GM19324 (cell line): ENCODE measurements around the gene TAL1.

Experiments used
- ATAC-seq: cut with Tn5 transposase; IDR thresholded peaks from one replicate; pipeline ENCODE4 v1.9.1; 2021; ENCODE audit warnings: mild to moderate bottlenecking, moderate library complexity; ENCODE audit not compliant: unreplicated experiment, low FRiP score

Gene TAL1

DNA sequence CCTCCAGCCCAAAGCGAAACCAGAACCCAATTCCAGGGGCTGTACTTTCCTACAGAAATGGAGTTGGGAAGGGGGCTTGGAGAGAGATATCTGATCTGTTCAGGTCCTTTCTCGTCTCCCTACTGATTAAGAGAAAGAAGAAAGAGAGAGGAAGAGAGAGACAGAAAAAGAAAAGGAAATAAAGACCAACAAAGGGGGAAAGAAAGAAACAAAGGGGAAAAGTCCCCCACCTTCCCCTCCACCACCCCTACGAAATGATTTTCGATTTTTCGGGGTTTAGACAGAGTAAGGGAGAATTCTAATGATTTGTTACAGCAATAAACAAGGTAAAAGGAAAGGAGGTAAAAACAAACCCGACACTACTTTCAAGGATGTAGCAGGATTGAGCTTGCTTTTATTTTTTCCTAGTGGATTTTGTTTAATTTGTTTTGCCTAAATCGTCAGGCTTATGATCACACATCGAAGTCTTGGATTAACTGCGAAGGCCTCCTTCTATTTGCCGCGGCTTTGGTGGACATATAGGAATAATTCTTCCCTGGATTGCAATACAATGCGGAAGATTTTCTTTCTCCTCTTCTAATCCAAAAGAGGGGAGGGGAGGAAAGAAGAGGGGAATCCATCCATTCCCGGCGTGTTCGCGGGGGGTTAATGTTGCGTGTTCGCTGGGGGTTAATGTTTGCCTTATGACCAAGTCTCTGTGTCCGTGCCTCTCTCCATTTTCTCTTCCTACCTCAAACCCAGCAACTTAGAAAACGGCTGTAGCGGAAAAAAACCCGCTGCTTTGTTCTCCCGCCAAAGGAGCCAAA is 1.9 kb downstream of the TAL1 start:
- no peak for ATAC-seq

DNA sequence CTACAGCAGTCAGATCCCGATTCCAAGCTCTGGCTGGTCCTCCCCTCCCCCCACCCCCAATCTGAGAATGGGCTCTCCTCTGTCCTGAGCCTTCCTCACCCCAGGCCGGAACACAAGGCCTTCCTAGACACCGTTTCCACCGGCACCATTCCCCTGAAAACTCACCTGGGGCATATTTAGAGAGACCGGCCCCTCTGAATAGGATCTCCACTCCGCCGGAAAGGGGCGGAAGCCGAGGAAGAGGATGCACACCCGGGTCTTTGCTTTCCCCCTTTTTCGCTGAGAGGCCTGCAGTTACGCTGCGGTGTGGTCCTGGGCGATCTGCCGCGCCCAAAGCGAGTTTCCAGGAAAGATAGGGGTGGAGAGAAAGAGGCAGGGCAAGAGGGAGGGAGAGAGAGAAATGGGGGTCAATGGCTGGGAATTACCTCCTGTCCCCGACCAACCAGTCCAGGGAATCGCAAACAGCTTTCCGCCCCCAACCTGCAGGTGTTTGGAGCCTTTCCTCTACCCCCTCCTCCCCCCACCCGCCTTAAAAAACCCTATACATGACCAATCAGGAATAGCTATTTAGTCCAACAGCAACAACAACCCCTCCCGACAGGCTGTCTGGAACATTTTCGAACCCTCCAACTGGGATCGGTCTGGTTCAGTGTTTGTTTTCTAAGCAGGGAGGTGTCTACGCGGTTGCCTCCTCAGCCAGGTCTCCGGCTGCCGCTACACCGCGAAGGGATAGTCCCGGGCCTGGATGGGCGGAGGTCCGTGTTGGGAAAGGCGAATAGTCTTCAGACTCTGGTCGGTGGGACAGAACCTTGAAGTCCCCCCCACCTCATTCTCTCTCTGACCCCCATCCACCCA is 2.8 kb downstream of the TAL1 start:
- ATAC-seq, result no peak

DNA sequence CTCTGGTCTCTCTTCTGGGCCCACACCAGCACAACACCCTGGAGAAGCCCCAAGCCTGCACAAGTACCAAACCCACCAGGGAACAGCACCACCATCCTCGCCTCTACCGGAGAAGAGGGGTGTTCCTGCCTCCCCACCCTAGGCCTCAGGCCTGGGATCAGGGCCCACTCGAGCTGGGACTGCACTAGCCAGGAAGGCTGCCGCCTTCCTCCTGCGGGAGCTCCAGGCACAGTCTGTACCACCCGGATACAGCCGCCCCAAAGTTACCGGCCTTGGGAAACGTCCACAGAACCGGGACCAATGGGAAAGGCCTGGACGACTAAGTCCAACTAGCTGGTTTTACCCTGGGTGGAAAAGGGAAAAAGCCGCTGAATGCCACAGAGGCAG is 3.4 kb downstream of the TAL1 start:
- ATAC-seq, result no peak

DNA sequence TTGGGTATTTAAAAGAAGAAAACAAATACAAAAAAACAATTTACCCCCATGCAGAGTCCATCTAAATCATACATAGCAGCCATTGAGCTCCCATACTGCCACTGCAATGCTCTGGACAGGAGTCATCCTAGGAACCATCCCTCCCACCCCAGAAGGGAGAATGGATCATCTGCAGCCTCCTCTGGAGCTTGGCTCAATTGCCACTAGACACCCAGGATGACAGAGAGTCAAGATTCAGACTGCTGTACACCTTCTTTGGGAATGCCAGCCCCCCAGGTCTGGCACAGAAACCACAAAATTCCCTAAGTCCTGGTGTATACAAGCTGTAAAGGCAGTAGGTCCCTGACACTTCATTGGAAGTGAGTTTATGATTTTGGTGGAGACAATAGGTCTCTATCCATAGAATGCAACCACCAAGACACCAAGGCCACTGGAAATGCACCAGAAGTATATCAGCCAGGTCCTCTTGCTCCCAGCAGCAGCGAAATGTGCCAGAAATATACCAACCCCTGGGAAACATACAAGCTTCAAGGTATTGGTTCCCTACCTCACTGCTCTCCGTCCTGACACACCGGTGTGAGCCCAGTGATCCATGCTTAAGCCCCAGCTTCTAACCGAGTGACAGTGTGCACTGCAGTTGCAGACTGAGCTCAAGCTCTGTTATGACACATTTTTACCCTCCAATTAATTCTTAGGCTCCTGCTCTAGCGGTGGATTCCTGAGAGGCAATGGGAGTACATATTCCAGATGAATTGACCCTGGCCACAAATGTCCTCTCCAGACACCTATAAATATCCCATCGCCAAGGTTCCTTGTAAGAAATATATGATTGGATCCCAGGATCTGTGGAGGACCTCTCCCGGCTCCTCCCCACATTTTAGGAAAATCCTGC is 4.4 kb downstream of the TAL1 start:
- no peak for ATAC-seq

DNA sequence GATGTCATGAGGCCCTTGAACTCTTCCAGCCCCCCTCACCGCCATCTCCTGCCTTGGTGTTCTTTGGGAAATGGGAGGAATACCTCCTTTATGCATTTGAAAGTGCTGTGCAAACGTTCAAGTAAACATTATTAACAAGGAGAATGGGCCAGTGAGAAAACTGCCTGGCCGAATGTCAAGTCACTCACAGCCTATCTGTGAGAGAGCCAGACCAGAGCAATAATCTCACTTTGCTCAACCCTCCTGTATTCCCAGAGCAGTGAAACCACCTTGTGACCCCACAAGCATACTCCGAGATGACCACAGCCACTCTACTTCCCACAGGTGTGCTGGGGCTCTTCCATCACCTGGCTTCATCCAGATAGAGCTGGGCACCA is 5.2 kb downstream of the TAL1 start:
- ATAC-seq, result no peak

DNA sequence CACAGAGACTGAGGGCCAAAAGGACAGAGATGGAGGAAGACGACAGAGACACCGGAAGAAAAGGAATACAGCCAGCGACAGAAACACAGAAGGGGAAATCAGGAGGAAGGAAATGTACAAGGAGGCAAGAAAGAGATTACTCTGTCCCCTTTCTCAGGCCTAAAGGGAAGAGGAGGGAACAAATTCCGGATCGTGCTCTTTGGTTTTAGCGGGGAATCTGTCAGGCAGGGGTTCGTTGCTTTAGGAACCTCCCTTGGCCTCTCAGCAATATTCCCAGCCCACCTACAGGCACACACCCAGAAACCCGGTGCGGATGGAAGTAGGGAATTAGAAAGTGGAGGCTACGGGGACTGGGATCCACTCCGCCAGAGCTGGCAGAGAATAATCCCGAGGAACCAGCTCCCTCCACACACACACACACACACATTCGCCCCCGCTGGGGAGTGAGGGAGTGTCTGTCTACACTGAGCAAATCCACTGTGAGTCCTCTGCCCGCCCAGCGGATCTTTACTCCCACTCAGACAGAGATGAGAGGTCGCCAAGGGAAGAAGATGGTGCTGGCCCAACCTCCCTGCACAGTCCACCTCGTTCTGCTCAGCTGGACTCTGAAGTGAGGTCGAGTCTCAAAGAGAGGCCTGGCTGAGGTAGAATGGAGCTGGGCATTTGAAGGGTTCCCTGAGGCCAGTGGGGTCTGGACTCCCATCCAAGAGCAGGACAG is 5.7 kb downstream of the TAL1 start:
- ATAC-seq, result no peak

DNA sequence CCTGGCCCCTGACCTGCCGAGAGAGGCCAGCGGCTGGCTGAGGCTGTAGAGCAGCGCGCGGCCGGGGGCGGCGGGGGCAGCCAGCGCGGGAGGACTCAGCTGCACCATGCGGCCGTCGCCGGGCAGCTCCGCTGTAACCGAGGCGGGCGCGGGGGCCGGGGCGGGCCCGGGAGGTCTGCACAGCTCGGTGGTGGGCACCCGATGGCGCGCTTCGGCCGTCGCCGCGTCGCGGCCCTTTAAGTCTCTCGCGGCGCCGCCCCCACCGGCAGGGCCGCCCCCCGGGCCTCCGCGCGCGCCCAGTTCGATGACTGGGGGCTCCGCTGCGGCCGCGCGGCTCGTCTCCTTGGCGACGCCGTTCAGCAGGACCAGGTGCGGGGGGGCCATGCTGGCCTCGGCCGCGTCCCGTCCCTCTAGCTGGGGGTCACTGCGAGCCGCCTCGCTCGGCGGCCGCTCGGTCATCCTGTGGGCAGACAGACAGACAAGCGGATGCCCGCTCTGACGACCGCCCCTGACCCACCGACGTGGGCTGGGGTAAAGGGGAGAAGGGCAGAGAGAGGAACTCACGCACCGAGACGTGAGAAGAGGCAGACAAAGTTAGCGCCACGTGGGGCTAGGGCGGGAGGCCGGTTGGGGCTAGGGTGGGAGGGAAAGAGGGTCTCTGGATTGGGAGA is 6.5 kb downstream of the TAL1 start:
- ATAC-seq, result no peak

DNA sequence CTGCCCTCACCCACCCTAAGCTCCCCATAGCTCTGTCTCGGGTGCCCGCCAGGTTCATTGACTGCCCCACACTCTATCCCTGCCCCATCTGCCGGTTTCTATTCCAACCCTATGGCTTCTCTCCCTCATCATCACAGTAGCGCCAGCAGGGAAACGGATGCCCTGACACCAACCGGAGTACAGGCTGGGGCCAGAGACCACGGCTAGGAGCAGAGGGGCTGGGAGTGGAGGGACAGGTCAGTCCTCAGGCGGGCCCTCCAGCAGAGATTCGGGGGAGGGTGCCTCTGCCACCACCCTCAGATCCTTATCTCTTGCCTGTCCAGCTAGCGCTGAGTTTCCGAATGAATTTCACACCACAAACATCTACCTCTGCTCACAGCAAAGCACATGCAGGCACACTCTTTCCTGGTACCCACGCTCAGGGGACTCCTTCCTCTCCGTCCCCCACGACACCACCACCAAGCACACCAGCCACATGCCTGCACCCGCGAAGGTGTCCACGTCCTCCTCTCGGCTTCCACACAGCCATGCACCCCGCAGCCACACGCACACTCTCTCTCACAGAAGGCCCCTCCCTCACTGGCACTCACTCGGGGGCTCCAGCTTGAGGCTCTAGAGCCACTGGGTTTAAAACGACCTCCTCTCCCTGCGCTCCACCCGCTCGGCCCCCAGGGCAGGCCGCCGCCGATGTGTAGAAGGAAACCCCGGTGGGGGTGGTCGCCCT is 7.2 kb downstream of the TAL1 start:
- no peak for ATAC-seq

DNA sequence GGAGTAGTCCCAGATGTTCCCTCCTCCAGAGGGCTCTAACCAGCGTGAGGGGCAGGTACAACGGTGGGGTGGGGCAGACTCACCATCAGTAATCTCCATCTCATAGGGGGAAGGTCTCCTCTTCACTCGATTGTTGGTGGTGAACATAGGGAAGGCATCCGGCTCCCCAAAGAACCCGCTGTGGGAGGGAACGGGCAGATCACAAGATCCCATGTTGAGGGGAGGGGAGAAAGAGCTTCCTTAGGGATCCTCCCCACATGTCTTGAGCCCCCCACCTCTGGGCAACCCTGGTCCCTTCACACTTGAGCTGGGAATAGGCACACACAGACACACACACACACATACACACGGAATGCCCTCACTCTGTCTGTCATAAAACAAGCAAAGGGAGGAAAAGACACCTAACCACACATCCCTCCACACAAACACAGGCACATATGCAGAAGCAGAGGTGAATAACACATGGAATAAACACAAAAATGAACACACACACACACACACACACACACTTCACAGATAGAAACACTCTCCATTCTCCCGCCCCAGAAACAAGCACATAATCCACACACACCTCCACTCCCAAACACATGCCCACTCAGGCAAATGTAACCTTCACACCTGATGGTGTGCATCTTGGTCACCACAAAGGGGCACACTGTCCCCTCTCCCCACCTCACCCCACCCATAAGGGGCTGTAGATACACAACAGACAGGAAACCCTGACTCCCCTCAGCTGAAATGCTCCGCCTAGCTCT is 7.9 kb downstream of the TAL1 start:
- ATAC-seq, result no peak

DNA sequence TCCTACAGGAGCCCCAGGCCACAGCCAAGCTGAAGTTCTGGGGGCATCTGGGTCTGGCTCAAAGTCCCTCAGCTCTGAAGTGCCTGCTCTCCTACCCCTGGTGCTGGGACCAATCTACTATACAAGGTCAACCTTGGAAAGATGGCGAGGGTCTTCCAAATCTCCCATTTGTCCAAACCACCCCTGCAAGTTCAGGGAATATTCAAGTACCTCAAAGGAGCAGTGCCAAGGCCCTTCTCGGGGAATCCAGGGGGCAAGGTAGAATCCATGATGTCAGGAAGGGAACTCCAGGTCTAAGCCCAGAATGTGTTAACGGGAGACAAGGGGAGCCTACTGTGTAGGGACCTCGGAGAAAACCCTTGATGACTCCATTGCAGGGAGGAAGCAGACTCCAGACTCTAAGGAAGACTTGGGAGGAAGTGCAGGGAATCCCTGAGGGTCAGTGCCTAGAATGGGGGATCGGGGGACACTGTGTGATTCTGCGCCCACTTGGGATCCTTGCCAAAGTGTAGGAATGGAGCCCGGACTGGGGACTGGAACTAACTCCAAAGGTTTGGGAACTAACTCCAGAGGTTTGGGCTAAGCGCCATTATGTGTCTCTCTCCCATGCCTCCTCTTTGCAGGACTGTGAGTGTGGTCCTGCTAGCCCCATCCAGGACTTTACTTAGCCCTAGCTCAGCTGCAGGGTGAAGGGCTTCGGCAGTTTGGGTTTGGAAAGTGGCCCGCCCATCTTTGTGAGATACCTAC is 8.7 kb downstream of the TAL1 start:
- ATAC-seq, result no peak

DNA sequence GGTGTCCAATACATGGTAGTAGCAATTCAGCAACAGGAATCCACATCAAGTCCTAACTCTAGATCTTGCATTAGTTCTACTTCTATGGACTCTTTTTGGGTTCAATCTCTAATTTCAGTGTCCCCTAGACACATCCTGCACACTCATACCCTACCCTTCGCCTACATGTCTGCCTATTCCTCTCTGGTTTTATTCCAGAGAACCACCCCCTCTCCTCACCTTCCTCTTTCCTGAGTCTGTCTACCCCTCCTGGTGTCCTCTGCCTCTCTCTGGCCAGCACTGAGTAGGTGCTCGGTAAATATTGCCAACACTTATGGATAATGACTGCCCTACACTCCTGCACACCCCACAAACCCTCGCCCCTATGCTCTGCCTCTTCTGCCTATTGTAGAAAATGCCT is 9.5 kb downstream of the TAL1 start:
- no peak for ATAC-seq

DNA sequence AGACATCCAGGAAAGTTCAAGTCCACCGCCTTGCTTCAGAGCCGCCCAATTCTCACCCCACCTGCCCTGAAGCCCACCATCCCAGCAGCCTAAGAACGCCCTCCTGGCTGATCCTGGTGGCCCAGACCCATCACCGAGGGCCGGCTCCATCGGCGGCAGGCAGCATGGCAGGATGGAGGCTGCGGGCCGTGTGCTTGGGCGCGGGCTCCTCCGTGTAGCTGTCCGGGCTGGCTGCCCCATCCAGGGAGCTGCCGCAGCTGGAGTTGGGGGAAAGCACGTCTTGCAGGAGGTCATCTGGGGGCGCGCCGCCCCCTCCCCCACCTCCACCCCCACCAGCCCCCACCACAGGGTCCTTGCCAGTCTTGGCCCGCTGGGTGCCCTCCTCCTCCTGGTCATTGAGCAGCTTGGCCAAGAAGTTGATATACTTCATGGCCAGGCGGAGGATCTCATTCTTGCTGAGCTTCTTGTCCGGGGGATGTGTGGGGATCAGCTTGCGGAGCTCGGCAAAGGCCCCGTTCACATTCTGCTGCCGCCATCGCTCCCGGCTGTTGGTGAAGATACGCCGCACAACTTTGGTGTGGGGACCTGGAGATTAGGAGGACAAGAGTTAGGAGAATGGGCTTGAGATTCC is 12.3 kb downstream of the TAL1 start:
- no peak for ATAC-seq

DNA sequence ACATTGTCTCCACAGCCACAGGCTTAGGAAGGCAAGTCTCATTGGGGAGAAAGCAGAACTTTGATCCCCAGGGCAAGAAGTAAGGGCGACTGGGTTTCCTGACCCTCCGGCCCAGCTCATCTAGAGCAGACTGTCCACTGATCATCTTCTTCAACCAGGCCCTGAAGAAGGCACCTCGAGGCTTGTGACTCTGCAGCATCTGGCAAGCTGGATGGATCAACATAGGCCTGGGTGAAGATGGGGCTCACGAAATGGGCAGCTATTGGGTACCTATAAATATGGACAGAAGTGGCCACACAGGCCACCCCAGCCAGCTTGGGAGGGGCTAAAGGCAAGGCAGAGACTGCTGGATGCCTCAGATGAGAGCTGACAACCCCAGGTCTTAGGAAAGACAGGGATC is 13.0 kb downstream of the TAL1 start:
- ATAC-seq, result no peak

DNA sequence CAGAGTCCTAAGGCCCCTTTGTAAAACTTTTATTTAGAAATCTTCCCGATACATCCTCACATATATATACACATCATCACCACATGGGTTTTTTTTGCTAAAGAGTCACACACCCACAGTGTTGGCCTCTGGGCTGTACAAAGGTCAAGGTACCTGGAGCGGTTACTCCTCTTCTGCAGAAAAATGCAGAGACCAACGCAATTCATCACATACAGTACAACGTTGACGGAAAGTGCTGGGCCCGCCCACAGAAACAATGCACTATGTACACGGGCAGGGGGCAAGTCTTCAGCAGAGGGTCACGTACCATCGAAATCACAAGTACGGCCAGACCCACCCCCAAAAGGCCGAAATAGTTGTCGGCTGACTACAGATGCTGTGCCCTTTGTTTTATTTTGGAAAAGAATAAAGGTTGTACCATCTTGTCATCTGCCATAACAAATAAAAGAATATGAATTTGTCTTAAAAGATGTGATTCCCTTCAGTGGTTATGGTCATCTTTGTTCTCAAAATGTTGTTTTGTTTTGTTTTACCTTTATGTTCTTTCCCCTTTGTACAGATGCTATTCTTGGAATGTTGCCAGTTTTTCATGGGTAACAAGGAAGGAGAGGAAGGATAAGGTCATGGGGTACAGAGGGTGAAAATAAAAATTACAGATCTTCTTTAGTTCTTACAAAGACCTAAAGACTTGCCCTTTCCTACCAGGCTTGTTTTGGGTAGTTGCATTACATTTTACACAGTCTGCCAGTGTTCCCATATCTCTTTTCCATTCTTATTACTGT is 15.6 kb downstream of the TAL1 start:
- ATAC-seq, result no peak

DNA sequence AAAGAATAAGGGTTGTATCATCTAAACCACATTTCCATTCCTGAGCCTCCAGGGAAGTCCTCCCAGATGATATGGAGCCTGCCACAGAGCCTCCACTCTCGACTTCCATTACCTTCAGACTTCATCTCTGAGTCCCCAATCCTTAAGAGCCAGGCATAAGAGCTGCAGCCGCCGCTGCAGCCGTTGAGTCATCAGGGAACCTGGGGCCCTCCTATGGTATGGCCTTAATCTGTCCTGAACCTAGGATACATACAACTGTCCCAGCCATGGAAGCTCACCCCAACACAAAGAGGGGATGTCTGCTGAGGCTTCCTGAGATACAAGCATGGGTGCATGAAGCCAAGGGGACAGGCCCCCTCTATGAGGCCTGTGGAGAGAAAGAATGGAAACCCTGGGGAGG is 16.3 kb downstream of the TAL1 start:
- ATAC-seq, result no peak

DNA sequence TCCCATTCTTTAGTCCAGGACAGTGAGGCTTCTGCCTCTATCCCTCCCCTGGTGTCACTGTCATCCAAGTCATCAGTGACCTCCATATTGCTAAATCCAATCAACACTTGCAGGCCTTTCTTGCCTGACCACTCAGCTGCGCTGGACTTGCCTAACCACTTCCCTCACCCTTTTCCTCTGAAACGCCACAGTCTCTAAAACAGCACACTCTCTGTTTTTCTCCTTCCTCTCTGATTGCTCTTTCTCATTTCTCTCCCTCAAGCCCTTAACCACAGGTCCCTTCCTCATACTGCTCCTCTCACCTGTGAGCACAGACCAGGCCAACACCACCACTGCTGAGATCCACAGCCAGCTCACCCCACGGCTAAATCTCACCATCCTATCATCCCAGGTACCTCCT is 17.5 kb downstream of the TAL1 start:
- ATAC-seq, result no peak
